Brain microvascular endothelial cell (primary cell): Measurements from ENCODE around the gene CXCL3.

Source experiments
- DNase-seq: peaks from one replicate; pipeline ENCODE4 v3.0.0-alpha.2; 2020
- H3K27ac ChIP-seq: fragments of 250-450 bp; sonication (Bioruptor Pico); 2 replicates; pipeline ENCODE4 v1.5.1; 2020; ENCODE audit warnings: mild to moderate bottlenecking, moderate library complexity
- H3K27me3 ChIP-seq: fragments of 250-450 bp; sonication (Bioruptor Pico); replicated peaks from 2 replicates; pipeline ENCODE4 v1.5.1; 2020; ENCODE audit warnings: mild to moderate bottlenecking
- H3K36me3 ChIP-seq: fragments of 250-450 bp; sonication (Bioruptor Pico); replicated peaks from 2 replicates; pipeline ENCODE4 v1.5.1; 2020; ENCODE audit warnings: mild to moderate bottlenecking
- H3K4me3 ChIP-seq: 2 replicates; pipeline ENCODE4 v1.5.1; 2011; ENCODE audit warnings: low read depth, mild to moderate bottlenecking, control low read depth, low read length, moderate library complexity
- CTCF ChIP-seq: IDR thresholded peaks from 2 replicates; pipeline ENCODE4 v1.5.1; 2011; ENCODE audit warnings: low read depth, mild to moderate bottlenecking, moderate library complexity, low read length, control low read depth, inconsistent platforms; ENCODE audit errors: missing control alignments
- in situ Hi-C: cut with HindIII; loops from 2 replicates; pipeline ENCODE4 v1.10.0; 2017; ENCODE audit warnings: low sequenced_read_pairs, low pct_ligation_motif_present

CXCL3 gene

GRCh38 chr4:73989928-73990327 is 48.6 kb downstream of the CXCL3 start:
- in situ Hi-C loops: no loop called here
- H3K4me3 ChIP-seq: no peak overlapping the region
- H3K27me3 ChIP-seq: no peaks in the 10 kb centered on the region
- no peaks in the 10 kb centered on the region for H3K36me3 ChIP-seq
- no peak overlapping the region for H3K27ac ChIP-seq
- no peak for TF ChIP-seq CTCF
- no peak for DNase-seq

GRCh38 chr4:73989031-73989430 is 49.5 kb downstream of the CXCL3 start:
- Histone ChIP-seq H3K36me3 (no peaks in the 10 kb centered on the region), H3K27ac (no peak overlapping the region), H3K27me3 (no peaks in the 10 kb centered on the region), H3K4me3 (no peak overlapping the region)
- in situ Hi-C loops: no loop called here
- no peak for DNase-seq
- no peak for TF ChIP-seq CTCF

- no peak for TF ChIP-seq CTCF
- H3K36me3 ChIP-seq: no peaks in the 10 kb centered on the region
- no peak within 1 kb of the TSS for H3K27ac ChIP-seq
- in situ Hi-C loops: no loop called here
- no peak within 1 kb of the TSS for H3K4me3 ChIP-seq
- no peaks in the 10 kb centered on the region for H3K27me3 ChIP-seq
- no peak for DNase-seq
Observed at GRCh38 chr4:73988061-73988460, 50.4 kb downstream of the CXCL3 start, which contains the start of gene PPBP. Gene PPBP, minus strand, starts transcription at chr4:73988190. Its CDS starts 87 bp downstream, at chr4:73988103.
